GM19468 (cell line): Measurements from ENCODE around the gene EBP.

ENCODE experiments used
- ATAC-seq: cut with Tn5 transposase; IDR thresholded peaks from one replicate; pipeline ENCODE4 v1.9.1; 2021; ENCODE audit warnings: mild to moderate bottlenecking, moderate library complexity, moderate number of reproducible peaks; ENCODE audit not compliant: unreplicated experiment; ENCODE audit errors: extremely low read depth

EBP gene

DNA sequence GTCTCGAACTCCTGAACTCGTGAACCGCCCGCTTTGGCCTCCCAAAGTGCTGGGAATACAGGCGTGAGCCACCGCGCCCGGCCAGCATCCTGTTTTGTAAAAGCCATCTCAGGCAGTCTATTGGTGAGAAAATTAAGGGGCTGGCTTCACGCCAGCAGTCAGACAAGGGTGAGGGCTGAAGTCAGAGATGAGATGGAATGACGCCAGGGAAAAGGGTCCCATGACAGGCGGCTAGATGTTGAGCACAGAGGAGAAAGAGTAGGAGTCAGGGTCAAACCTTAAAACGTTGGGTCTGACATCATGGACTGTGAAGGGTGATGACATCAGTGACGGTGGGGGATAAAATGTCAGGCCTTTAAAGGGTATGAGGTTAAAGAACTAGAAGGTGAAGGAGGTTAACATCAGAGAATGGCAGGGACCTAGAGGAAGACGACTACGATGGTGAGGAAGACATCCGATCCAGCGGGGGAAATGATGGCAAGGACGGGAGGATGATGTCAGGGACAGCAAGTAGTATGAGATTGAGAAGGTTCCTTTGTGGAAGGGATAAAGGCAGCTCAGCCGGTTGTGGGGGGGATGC lies 52.2 kb downstream of the EBP start:
- no peak for ATAC-seq

DNA sequence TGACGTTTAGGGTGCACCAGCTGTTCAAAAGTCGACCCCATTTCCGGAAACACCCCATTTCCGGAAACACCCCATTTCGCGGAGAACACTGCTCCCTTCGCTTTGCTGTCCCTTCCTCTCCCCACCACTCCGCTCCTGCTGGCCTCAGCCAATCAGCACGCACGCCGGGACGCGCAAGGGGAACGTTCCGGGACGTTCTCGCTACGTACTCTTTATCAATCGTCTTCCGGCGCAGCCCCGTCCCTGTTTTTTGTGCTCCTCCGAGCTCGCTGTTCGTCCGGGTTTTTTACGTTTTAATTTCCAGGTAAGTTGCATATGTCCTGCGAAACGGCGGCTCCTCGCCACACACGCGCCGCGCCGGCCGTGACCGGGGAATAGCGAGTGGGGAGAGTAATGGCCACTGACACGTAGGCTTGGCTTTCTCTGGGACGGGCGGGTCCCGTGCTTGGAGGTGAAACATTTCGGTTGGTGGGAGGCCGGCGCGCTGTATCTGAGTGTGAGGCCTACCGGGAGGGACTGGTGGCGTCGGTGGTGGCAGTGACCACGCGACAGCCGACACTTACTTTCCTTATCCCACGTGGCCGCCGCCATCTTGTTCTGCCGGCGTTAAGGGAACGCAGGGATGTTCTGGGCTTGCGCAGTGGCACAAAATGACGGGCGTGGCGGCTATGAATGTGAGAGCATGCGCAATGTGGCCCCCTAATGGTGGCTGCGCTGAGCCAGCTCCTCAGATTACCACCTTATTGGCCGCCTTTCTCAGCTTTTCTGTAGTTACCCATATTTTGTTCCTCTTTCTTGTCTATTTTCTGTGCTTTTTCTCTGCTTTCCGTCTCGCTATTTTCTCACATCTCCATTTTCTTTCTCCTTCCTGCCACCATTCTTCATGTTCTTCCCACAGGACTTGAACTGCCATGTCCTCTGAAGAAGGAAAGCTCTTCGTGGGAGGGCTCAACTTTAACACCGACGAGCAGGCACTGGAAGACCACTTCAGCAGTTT lies 53.0 kb downstream of the EBP start, which contains the start of gene RBM3:
Gene RBM3, plus strand, starts transcription at position 215 of the 997 bp plus-strand sequence. Its CDS starts 697 bp downstream, at position 912.
- peak; percentile 47 for ATAC-seq

GRCh38 chrX:48575642-48576041 lies 54.0 kb downstream of the EBP start:
- no peak for ATAC-seq

GRCh38 chrX:48576108-48576507 lies 54.5 kb downstream of the EBP start:
- ATAC-seq: no peak
